ENCODE measurements around the gene TCF7L2.

Gene TCF7L2

GRCh38 chr10:112999102-112999501 lies 49.1 kb downstream of the TCF7L2 start:
- DNase-seq (ENCODE audit: low read depth in 2 of 2): no peak

- no peak for DNase-seq (ENCODE audit: low read depth in 2 of 2)
These were observed 50.4 kb downstream of the TCF7L2 start for GRCh38 chr10:113000442-113000841.

DNA sequence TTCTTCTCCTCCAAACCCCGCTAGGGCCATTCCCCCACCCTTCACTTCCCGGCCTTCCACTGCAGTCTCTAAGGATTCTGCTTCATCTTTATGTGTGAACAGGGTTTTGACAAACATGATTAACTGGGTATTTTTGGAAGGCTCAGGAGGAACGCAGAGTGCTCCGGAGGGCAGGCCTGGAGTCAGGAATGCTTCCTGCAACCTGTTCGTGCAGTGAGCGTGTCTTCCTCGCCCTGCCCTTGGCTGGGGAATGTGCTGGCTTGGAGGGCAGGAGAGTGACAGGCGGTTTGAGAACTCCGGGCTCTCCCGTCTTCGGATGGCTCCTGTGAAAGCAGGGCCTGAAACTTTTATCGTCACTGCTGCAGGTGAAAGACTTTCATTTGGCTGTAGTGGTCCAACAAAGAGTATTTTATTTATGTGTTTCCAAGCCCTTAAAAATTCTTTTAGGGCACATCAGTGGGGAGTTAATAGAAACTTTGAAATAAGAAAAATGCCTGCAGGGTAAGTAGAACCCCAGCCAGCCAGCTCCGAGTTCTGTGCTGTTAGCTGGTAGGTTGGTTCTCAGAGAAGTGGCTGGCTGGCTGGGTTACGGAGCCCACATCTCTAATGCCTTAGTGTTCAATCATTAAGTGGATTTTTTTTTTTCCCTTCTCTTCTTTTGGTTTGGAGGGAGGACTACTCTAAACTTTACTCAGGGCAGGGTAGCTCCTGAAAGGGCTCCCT lies 51.0 kb downstream of the TCF7L2 start:
- no peak for DNase-seq (ENCODE audit: low read depth in 2 of 2)

DNA sequence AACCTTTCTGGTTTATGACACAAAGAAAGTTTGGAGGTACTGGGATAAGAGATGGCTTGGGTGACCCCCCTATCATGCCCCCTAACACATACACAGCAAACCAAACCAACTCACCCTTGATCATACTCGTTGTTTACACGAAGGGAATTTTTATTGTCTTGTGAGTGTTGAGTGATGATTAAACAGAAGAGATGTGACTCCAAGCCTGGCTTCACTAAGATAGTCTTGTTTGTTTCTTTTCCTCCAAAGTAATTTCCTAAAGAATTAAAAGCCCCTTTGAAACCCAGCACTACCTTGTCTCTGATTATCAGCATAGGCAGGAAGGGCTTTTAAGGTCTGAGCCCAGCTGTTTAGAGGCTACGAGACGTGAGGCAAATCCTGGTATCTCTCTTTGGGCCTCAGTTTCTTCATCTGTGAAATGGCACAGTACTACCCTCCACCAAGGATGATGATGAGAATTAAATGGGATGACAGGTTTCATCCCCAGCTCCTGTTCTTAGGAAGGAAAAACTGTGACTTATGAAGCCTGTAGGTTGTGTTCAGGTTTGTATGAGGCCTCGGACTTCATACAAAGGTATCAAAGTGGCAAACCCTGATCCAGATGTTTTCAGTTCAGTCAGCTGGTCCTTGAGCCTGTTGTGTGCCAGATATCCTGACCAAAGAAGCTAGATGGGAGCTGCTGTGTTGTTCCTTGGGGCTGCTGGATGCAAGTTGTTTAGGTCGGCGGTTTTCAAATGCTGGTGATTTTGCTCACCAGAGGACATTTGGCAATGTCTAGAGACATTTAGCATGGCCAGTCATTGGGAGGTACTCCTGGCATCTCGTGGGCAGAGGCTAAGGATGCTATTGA lies 51.8 kb downstream of the TCF7L2 start:
- DNase-seq (ENCODE audit: low read depth in 2 of 2): no peak

DNA sequence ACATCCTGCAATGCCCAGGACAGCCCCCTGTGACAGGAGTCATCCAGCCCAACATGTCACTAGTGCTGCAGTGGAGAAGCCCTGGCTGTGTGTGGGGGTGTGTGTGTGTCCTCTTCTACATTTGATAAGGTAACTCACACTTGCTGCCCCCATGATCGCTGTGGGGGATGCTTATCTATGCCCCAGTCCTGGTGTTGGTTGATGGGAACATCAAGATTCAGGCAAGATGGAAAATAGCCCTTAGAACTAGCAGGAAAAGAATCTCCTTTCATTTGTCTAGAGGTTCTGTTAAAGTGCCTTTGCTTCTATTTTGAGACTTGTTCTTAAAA lies 52.4 kb downstream of the TCF7L2 start:
- DNase-seq (ENCODE audit: low read depth in 2 of 2): no peak

- DNase-seq (ENCODE audit: low read depth in 2 of 2): no peak
These were observed 53.0 kb downstream of the TCF7L2 start for GRCh38 chr10:113003052-113003451.

DNA sequence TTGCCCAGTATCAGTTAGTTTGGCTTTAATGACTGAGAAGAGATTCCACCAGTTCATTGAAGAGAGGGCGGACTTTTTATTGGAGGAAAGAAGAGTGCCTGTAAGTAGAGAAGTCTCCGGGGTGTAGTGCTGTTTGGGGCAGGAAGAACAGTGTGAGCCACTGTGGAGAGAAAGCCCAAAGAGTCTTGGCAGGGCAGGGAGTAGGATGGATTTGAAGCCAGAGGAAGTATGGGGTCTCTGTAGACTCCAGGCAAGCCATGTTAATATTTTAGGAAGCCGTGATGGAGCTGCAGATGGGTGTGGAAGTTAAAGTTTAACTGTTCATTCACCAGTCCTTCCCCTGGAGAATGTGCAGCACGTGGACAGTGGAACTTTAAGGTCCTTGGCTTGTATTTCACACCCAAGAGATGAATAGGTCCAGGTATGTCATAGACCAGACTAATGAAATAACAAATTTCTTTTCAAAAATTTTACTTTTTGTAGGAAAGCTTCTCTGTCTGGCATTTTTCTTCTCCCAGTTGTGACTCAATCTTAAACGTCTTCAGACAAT lies 54.1 kb downstream of the TCF7L2 start:
- no peak for DNase-seq (ENCODE audit: low read depth in 2 of 2)

GRCh38 chr10:113005380-113005779 lies 55.3 kb downstream of the TCF7L2 start:
- no peak for DNase-seq (ENCODE audit: low read depth in 2 of 2)

GRCh38 chr10:113006656-113007342 lies 56.8 kb downstream of the TCF7L2 start:
- peak in 1 of 2 donors; percentile 11 for DNase-seq (ENCODE audit: low read depth in 2 of 2)

DNA sequence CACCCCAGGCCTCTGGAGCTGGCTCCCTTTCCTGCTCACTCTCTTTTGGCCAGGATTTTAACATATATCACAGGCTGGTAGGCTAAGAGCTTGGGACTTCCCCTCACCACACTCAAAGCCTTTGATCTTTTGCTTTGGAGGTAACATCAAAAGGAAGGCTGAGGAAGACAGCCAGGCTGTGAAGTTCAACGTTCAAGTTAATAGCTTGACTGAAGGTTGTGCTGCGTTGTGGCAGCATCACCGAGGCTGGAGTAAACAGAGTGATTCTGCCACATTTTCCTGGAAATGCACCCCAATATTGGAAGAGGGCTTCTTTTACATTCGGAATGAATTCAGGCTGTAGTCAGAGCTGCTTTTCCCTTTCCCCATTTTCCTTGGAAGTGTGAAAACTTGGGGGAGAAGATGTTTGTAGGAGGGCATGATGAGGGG lies 57.3 kb downstream of the TCF7L2 start:
- DNase-seq (ENCODE audit: low read depth in 2 of 2): peak in 1 of 2 donors; percentile 15

DNA sequence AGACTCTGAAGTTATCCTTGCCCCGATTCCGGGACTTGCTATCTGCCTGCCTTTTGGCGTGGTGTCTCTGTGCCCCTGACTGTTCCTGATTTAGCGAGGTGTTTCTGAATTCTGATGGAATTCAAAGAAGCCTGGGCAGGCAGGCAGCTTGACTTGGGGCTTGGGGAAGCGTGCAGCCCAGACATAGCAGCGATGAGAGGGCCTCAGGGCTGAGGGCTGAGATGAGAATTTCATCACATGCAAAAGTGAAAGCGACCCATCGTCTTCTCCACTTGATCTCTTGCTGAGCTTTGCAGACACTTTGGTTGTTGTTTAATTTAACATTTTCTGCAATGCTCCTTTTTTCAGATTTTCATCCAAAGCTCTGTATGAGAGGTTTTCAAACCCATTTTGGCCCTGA lies 57.8 kb downstream of the TCF7L2 start:
- DNase-seq (ENCODE audit: low read depth in 2 of 2): no peak

DNA sequence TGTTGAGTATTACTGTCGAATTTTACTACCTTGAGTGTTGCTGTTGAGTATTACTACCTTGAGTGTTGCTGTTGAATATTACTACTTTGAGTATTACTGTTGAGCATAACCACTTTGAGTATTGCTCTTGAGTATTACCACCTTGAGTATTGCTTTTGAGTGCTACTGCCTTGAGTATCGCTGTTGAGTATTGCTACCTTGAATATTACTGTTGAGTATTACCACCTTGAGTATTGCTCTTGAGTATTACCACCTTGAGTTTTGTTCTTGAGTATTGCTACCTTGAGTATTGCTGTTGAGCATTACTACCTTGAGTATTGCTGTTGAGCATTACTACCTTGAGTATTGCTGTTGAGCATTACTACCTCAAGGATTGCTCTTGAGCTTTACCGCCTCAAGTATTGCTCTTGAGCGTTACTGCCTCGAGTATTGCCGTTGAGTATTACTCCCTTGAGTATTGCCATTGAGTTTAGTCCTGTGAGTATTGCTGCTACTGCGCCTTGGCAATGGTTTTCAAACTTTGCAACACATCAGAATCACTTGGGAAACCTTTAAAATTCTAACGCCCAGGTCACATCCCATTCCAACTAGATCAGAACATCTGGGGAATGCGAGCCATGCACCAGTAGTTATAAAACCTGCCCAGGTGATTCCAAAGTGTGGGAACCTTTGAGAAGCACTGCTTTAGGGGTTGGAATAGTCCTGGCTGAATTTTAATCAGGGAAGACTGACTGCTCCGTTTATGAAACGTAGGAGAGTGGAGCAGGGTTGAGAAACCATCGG lies 61.7 kb downstream of the TCF7L2 start:
- DNase-seq (ENCODE audit: low read depth in 2 of 2): no peak

- DNase-seq (ENCODE audit: low read depth in 2 of 2): no peak
These were observed 65.2 kb downstream of the TCF7L2 start for GRCh38 chr10:113015201-113015600.

- DNase-seq (ENCODE audit: low read depth in 2 of 2): no peak
These were observed 67.3 kb downstream of the TCF7L2 start for GRCh38 chr10:113017376-113017775.

GRCh38 chr10:113018034-113018433 lies 68.0 kb downstream of the TCF7L2 start:
- DNase-seq (ENCODE audit: low read depth in 2 of 2): no peak

DNA sequence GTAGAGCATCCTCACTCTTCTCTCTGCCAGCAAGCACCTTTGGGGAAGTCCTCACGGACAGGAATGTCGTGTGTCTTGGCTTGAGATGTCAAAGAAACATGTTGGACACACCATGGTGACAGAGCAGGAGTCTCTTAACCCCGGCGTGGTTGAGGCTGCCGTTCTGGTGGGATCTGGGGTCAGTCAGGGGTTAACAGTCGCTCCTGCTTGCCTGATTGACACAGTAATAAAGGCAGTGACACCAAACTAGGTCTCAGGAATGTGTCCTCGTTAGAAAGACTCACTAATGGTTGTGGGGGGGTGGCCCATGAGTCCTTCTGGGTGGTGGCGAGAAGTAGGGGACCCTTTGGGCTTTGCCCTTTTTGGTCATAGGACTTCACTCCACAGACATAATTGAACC lies 69.0 kb downstream of the TCF7L2 start:
- no peak for DNase-seq (ENCODE audit: low read depth in 2 of 2)

DNA sequence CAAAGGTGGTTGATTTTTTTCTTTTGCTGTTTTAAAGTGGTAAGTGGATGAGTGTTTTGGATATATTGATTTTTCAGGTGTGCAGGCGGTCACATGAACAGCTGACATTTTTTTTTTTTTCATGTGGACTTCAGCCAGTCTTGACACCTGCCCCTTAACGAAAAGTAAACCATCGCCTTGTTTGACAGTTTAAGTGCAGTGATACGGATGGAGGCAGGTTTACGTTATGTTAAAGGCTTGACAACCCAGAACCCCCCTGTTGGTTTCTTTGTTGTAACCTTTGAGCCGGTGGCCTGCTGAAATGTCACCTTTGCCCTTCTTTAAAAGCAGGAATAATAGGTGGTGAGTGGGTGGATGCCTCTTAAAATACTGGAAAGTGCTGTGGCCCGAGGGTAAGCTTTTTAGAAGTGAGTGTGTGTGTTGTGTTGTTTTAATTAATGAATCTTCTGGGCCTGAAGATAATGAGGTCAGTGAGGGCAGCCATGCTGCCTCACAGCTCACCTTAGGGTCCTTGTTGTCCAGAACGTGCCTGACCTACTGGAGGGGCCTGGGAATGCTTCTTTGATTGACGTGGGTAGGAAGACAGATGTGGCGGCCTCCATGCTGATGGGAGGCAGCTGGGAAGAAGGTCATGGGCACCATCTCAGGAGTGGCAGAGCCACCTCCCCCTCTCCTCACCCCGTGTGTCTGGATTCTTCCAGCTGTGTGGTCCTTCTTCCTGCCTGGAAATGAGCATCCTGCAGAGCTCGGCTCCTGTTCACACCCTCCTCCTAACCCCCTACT lies 69.8 kb downstream of the TCF7L2 start:
- no peak for DNase-seq (ENCODE audit: low read depth in 2 of 2)

DNA sequence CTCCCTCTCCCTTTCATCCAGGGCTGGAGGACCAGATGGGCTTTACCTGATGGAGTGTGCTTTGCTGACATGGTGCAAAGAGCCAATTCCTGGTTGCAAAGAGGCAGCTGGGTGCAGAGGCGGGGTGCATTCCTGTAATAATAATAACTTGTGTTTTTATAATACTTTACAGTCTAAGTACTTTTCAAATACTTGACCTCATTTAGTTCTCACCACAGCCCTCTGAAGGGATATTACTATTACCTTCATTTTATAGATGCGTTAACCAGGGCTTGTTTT lies 70.4 kb downstream of the TCF7L2 start:
- no peak for DNase-seq (ENCODE audit: low read depth in 2 of 2)

GRCh38 chr10:113020838-113021237 lies 70.8 kb downstream of the TCF7L2 start:
- DNase-seq (ENCODE audit: low read depth in 2 of 2): no peak

- no peak for DNase-seq (ENCODE audit: low read depth in 2 of 2)
These were observed 71.4 kb downstream of the TCF7L2 start for GRCh38 chr10:113021268-113022040.
